GDM1 (cell line): Measurements from ENCODE around the gene ERC2.

ENCODE experiments used
- DNase-seq: peaks from one replicate; lab custom pipeline; 2025; lab: John Stamatoyannopoulos, UW

Gene ERC2

DNA sequence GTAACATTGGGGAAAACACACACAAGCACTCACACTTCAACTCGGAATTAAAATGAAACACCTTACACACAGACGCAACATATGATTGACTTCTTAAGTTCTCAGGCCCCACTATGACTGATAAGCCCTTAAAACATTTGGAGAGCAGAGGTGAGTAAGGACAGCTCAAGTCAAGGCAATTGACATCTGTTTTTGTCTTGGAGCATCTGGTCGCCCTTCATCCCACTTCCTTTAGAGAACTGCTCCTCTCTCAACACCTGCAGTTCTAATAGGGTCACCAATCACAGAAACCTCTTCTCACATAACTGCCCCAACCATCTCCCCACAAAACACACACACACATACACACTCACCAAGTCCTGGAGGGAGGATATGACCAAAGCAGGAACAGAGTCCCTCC lies 43.4 kb downstream of the ERC2 start:
- no peak for DNase-seq

GRCh38 chr3:56424336-56424735 lies 43.9 kb downstream of the ERC2 start:
- DNase-seq = no peak

- DNase-seq = no peak
Measured at GRCh38 chr3:56423661-56424099, 44.6 kb downstream of the ERC2 start.

DNA sequence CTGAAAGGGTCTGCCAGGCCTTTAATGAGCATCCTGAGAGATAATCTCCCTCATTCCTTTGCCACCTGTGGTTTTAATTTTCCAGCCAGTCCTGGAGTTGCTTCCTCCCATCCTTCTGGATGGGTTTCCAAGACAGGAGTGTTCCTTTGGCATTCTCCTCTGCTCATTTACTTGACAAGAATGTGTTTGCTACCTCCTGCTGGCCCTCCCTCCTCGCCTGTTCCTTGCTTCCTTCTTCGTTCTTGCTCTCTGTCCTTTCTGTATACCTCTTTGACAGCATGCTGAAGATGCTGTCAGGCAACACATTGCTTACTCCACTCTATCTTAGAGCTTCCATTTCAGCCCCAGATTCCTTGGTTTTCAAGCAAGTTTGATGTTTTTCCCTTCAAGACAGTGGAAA lies 46.0 kb downstream of the ERC2 start:
- no peak for DNase-seq

- DNase-seq = no peak
Measured at GRCh38 chr3:56421205-56421604, 47.1 kb downstream of the ERC2 start.

DNA sequence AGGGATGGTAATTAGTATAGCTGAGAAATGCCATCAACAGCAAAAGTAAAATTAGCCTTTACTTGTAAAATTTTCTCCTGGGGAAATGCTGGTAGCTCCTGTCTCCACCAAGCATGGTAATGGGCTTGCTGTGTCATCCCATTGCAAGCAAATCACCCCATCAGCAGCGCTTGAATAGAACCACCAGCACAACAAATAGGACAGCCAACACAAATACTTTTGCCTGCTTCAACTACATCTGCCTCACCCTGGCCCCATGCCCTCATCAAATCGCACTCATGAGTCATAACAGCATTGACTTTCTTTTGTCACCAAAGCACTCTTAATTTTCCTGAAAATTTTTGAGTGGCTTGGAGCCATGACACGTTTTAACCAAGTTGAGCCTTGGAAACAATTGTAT lies 52.6 kb downstream of the ERC2 start:
- DNase-seq = no peak

DNA sequence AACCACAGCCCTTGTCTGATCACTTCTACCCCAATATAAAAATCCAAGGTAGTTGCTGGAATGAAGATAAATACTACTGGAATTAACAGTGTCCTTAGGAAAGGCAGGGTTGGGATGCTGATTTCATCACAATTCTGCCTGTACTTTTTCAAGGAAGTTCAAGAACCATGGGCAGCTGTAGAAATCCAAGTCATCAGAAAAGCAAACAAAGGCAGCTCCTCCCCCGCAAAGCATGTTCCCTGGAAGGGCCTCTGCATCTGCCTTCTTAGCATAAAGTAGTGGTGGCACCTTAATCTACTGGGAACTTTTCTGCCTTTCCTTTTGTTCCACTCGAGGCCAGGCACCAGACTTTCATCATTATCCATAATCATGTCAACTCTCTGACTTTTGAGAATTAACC lies 54.4 kb downstream of the ERC2 start:
- DNase-seq = no peak

DNA sequence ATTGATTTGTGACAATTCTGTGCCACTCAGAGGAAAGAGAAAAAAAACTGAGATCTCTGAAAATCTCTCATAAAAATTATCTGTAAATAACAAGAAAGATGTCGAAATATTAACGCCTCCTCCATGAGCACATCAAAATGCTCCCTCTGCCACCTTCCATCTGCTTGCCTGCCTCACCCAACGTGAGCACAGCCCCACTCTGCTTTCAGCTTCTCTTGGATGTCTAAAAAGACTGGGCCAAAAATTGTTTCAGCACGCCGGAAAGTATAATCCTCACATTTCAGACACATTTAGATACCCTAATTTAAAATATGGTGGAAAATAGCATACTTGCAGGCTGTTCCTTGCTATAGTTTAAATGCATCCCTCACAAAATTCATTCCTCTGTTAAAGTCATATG lies 57.1 kb downstream of the ERC2 start:
- DNase-seq = no peak

DNA sequence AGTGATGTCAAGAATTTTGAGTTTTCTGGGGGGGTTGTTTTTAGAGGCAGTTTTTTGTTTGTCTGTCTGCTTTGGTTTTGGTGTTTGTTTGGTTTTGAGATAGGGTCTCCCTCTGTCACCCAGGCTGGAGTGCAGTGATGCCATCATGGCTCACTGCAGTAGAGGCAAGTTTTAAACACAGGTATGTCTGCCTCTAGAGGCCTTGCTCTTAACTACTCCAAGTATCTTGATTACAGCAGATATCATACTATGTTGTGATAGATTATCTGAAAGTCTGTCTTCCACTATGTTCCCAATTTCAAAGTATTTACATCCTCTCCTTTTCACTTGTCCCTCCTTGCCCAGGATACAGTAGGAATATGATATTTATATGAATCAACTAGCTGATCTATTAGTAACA lies 57.7 kb downstream of the ERC2 start:
- no peak for DNase-seq

DNA sequence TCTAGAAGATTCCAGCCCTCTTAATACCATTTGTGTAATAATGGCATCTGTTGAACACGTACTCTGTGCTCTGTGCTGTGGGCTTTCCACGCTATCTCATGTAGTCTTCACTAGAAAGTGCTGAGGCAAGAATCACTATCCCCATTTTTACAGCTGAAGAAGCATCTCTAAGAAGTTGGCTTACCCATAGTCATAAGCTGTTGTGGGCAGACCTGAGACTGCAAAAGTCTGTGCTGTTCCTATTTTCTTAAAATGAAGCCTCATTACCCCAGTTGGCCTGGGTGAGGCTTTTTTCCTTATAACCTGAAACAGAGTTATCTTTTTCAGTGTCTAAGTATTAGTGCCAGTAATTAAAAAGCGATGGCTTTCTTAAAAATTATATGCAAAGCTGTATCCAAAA lies 58.5 kb downstream of the ERC2 start:
- DNase-seq = no peak

GRCh38 chr3:56408761-56409196 lies 59.5 kb downstream of the ERC2 start:
- no peak for DNase-seq

DNA sequence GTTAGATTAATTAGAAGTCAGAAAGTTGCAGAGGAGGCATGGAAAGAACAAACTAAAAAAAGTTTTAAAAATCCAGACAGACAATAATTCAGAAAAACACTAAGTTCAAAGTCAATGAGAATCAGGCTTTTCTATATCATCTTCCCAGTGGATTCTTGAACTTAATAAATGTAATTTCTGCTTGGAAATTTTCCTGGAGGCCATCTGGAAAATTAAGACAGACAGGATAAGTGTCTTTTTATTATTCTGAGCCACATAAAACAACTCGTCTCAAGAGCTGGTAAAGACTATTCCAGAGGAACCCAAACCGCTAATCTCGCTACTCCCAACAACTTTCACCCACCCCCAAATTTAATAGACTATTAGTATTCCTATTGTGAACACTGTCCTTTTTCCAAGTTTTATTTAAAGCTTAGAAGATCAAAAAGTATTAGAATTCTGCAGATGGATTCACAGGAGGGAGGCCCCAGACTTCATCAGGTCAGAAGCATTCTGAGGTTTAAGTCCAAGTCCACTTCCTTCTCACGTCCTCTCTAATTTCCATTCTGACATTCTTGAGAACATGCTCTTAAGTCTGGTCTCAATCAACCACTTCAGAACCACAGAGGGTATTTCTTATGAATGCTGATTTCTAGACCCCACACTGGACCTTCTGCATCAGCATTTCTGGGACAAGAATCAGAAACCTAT lies 61.3 kb downstream of the ERC2 start:
- no peak for DNase-seq

DNA sequence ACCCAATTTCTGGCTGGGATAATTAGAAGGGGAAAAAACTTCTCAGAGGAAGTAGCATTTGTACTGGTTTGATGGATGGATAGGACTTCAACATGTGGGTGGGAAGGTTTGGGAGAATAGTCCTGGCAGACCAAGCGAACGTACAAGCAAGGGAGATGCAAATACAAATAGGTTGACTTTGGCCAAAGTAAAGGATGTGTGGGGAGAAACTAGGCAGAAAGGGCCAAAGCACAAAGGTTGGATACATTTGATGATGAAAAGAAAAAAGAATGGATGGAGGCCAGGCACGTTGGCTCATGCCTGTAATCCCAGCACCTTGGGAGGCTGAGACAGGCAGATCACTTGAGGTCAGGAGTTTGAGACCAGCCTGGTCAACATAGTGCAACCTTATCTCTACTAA lies 63.4 kb downstream of the ERC2 start:
- DNase-seq = no peak

GRCh38 chr3:56398659-56399058 lies 69.6 kb downstream of the ERC2 start:
- no peak for DNase-seq

- no peak for DNase-seq
Measured at GRCh38 chr3:56397798-56398197, 70.5 kb downstream of the ERC2 start.

DNA sequence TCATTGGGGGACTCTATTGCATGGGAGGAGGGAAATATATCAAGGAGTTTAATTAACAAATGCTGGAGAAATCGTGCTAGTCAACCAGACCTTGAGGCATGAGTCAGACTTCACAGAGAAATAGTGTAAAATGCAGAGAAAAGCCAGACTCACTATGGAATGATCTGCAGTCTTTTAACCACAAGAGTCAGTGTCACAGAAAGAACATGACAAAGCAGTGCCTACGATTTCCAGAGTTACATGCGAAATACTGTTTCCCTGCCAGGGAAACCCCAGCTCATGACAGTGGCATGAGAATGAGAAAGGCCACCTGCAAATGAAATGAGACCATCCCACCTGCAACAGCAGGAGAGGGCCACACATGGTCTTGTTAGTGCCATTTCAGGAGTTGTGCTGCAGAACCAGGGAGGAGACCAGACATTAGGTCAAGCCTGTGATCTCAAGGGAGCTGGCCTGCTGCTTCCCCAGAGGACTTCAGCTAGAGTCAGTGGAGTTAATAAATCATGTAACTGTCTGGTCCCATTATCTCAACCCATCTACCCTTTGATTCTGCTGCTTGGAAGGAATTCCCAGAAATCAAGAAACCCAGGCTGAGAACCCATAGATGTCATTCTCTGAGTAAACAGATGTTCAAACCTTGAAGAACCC lies 79.0 kb downstream of the ERC2 start:
- DNase-seq = no peak

DNA sequence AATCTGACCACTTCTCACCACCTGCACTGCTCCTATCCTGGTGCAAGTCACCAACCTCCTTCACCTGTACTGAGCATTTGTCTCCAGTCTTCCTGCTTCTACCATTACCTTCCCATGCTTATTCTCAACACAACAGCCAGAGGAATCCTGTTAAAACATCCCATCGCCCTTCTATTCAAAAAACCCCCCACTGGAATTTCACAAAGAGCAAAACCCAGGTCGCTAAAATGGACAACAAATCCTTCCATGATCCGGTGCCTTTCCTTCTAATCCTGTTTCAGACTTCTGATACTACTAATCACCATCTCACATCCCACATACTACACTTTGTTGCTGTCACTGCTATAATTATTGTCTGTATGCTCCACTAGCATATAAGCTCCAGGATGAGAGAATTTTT lies 85.2 kb downstream of the ERC2 start:
- no peak for DNase-seq

DNA sequence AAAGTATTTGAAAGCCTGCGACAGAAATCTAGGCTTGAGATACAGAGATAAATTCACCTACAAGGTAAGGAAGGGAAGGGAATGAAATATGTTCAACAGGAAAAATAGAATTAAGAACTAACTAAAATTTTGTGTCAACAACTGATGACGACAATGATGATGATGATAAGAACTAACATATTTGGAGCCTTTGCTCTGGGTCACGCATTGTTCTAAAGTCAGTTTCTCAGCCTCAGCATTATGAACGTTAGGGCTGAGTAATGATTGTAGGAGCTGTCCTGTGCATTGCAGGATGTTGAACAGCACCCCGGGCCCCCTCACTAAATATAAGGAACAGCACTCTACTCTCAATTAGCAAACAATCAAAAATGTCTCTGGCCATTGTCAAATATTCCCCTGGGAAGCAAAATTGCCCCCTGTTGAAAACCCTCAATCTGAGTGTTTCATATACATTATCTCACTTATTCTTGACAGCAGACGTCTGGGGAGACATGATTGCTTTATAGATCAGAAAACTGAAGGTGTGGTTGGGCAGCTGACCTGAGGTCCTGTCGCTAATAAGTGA lies 88.5 kb downstream of the ERC2 start:
- no peak for DNase-seq

DNA sequence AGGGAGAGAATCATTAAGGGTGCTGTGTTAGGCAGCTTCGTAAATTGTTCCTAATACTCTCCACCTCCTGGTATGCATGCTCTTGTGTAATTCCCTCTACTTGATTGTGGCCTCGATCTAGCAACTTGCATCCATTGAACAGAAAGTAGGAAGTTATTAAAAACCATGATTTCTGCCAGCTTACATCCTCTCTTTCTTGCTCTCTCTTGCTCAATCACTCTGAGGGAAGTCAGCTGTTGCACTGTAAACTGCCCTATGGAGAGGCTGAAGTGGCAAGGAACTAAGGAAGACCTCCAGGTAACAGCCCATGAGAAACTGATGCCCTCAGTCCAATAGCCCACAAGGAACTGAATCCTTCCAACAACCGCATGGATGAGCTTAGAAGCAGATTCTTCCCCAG lies 92.6 kb downstream of the ERC2 start:
- DNase-seq = no peak

DNA sequence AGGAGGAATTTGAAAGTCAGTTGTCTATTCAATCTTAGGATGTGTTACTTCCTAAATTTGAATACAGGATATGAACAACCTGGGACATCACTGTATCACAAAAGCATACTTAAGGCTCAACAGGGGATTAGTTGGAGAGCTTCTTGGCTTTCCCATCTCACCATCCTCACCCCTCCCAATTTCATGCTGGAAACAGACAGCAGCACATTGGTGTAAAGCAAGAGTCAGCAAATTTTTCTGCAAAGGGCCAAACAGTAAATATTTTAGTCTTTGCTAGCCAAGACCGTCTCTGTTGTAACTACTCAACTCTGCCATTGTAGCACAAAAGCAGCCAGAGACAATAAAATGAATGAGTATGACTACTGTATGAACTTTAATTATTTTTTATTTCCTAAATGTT lies 94.9 kb downstream of the ERC2 start:
- DNase-seq = no peak

GRCh38 chr3:56370991-56371775 lies 97.1 kb downstream of the ERC2 start:
- DNase-seq = no peak

DNA sequence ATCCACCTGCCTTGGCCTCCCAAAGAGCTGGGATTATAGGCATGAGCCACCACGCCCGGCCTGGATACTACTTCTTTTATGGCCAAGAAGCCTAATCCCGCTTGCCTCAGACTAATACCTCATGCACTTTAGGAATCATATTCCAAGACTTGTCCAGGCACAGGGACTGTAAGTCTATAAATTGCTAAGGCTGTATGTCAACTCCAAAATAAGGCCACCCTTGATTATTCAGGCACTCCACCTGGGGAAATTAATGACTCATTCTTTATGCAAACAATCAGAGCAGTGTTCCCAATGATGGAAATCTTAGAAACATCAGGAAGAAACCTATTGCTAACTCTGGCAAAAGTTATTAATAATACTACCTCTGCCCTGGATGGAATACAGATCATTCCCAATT lies 98.4 kb downstream of the ERC2 start:
- no peak for DNase-seq

DNA sequence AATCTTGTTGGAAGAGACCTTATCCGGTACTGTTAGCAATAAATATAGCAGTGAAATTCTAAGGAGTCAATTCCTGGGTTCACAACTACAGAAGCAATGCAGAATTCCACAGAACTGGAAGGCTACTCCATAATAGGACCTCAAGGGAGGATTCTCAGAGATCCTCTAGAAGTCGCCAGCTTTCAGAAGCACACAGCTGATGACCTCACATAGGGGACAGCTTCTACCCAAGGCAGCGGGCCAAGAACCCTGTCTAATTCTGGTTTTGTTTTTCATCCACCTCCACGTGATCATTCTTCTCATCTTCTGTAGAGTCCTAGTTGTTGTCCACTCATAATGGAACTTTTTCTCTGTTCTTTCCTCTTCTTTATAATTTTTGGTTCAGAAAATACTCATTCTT lies 99.4 kb downstream of the ERC2 start:
- DNase-seq = no peak
